Gastrocnemius medialis (tissue), 4 donors: ENCODE measurements around the gene LAMTOR2. TPM values are rescaled to one million over a fixed set of nuclear protein-coding genes. Genes with fewer than 3 reads are reported as not detected.
"Not testable (repeated sequence)": the region's sequence is repeated elsewhere in the genome, so short reads cannot be mapped to it uniquely, and the experiment has no call there.

ENCODE experiments used
- ATAC-seq, 2 donors: fragments of 150-250 bp; one replicate each; pipeline ENCODE4 v1.9.1; 2016
- DNase-seq, 2 donors: peaks; one replicate each; pipeline ENCODE4 v3.0.0-alpha.2; 2019
- H3K27ac ChIP-seq, 4 donors: fragments of 200-600 bp; sonication (generic); 1 replicate in 1 of 4; 2 replicates in 3 of 4; pipeline ENCODE4 v1.5.1; 2016 to 2018; ENCODE audit warnings: mild to moderate bottlenecking in 2 of 4, moderate library complexity in 1 of 4
- H3K27me3 ChIP-seq, 3 donors: fragments of 200-600 bp; sonication (generic) in 2 of 3; 1 replicate in 1 of 3; 2 replicates in 2 of 3; pipeline versions ENCODE4 v1.5.1 to v1.6.0; 2016 to 2019; ENCODE audit warnings: mild to moderate bottlenecking in 1 of 3, moderate library complexity in 1 of 3
- H3K36me3 ChIP-seq, 2 donors: fragments of 200-600 bp; sonication (generic) in 1 of 2; one replicate each; pipeline ENCODE4 v1.5.1; 2017 to 2018
- H3K4me1 ChIP-seq, 2 donors: fragments of 200-600 bp; sonication (generic) in 1 of 2; one replicate each; pipeline ENCODE4 v1.5.1; 2016 to 2017; ENCODE audit warnings: mild to moderate bottlenecking in 2 of 2
- H3K4me3 ChIP-seq, 4 donors: fragments of 200-600 bp; sonication (generic) in 3 of 4; 1 replicate in 1 of 4; 2 replicates in 3 of 4; pipeline ENCODE4 v1.5.1; 2016 to 2019; ENCODE audit warnings: mild to moderate bottlenecking in 2 of 4
- H3K9me3 ChIP-seq, 3 donors: fragments of 200-600 bp; sonication (generic) in 2 of 3; 1 replicate in 1 of 3; 2 replicates in 2 of 3; pipeline ENCODE4 v1.5.1; 2016 to 2019
- CTCF ChIP-seq, 5 experiments: fragments of 450-650 bp in 3 of 5; fragments of 200-600 bp in 2 of 5; sonication (generic) in 2 of 5; IDR thresholded peaks in 4 of 5; conservative IDR thresholded peaks in 1 of 5; 1 replicate in 4 of 5; 2 replicates in 1 of 5; pipeline ENCODE4 v1.5.1; 2016 to 2019; ENCODE audit warnings: antibody characterized with exemption in 5 of 5, mild to moderate bottlenecking in 3 of 5, moderate library complexity in 3 of 5
- POLR2A ChIP-seq, 2 donors: fragments of 450-650 bp; IDR thresholded peaks; one replicate each; pipeline ENCODE4 v1.6.1; 2017; ENCODE audit warnings: antibody characterized with exemption in 2 of 2, mild to moderate bottlenecking in 2 of 2, moderate library complexity in 2 of 2
- in situ Hi-C, 4 donors: fragments of 200-750 bp; cut with MboI; loops; one replicate each; pipeline versions ENCODE4 v1.15.0 to v1.8.0; 2017; ENCODE audit warnings: low sequenced_read_pairs in 4 of 4
- intact Hi-C: fragments of 100-400 bp; cut with DNase I; formaldehyde crosslinking; loops from one replicate; pipeline ENCODE4 v1.15.1; 2023; ENCODE audit warnings: low total_unique reads
- total RNA-seq, 4 donors: library from RNA; depleted of rRNA; stranded (reverse); fragments of >200 nt; gene quantifications; one replicate each; pipeline versions ENCODE4 v1.1.0 to v1.2.3, GENCODE V29; 2016

LAMTOR2 gene
- total RNA-seq, 4 donors from 2014 or later, result 51.5 to 82.7 (median 72.6) TPM

GRCh38 chr1:156033011-156033410 lies 21.6 kb upstream of the LAMTOR2 start:
- ATAC-seq (no peak), DNase-seq (no peak)
- Histone ChIP-seq H3K9me3 (no peaks in the 10 kb centered on the region), H3K36me3 (peaks cover 0 to 14% of the 10 kb centered on the region in 2 donors), H3K27ac (no peak overlapping the region), H3K4me1 (no peaks in the 10 kb centered on the region), H3K4me3 (no peak overlapping the region), H3K27me3 (no peaks in the 10 kb centered on the region)
- TF ChIP-seq CTCF (IDR thresholded peaks at IDR 0.05 in 4 of 5, conservative IDR thresholded peaks at IDR 0.05 in 1 of 5) (no peak), POLR2A (IDR thresholded peaks at IDR 0.05) (no peak)
- in situ Hi-C loops, result no loop called here
- intact Hi-C loops, result no loop called here

GRCh38 chr1:156034991-156035390 lies 19.6 kb upstream of the LAMTOR2 start:
- intact Hi-C loops, H3K4me1 ChIP-seq, ATAC-seq, H3K27me3 ChIP-seq, H3K9me3 ChIP-seq, DNase-seq, H3K4me3 ChIP-seq, in situ Hi-C loops, H3K27ac ChIP-seq: not testable (repeated sequence)
- H3K36me3 ChIP-seq, result peaks cover 0 to 32% of the 10 kb centered on the region in 2 donors

DNA sequence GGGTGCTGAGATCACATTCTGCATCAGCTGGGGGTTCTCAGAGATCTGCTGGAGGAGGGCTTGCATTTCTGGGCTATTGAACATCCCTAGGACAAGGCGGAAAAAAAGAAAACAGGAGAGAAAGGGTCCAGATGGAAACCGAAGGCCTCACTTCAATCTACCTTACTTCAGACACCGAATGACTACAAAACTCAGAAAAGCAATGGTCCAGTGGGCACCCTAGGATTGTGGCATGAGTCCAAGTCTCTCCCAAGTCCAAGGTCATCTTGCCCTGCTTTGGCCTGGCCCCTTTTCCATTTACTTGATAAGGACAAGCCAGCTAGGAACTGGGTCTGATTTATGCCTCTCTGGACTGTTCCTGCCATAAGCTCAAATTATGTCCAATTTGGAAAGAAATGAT lies 11.8 kb upstream of the LAMTOR2 start:
- intact Hi-C loops, result no loop called here
- no peak for ATAC-seq

DNA sequence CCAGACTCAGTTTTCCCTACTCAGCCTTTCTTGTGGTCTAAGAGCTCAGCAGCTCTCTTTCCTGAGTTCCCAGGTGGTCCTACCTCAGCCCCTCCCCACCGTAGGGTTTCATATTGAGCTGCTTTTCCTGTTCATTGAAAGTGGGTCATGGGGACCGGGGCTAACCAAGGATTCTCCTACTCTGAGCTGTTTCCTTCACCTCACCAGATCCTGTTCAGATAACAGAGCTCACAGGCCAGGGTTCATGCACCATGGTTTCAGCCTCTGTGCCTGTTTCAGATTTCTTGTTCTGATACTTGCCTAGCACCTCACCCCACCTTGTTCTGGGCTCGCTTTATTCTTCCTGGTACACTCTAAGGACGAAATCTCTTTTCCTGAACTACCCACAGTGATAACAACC lies 9.5 kb upstream of the LAMTOR2 start:
- TF ChIP-seq CTCF (IDR thresholded peaks at IDR 0.05 in 4 of 5, conservative IDR thresholded peaks at IDR 0.05 in 1 of 5) (no peak), POLR2A (IDR thresholded peaks at IDR 0.05) (no peak)
- in situ Hi-C loops (no loop called here), intact Hi-C loops (no loop called here)
- Histone ChIP-seq H3K9me3 (no peaks in the 10 kb centered on the region), H3K36me3 (peaks cover 0 to 71% of the 10 kb centered on the region in 2 donors), H3K27me3 (no peaks in the 10 kb centered on the region), H3K4me1 (no peaks in the 10 kb centered on the region), H3K27ac (no peak overlapping the region), H3K4me3 (no peak overlapping the region)
- ATAC-seq, result no peak
- DNase-seq, result no peak

More for the DNA sequence above, 11.8 kb upstream of the LAMTOR2 start:
- Histone ChIP-seq H3K4me1 (no peaks in the 10 kb centered on the region), H3K9me3 (no peaks in the 10 kb centered on the region), H3K4me3 (no peak overlapping the region), H3K27me3 (no peaks in the 10 kb centered on the region), H3K36me3 (peaks cover 0 to 70% of the 10 kb centered on the region in 2 donors), H3K27ac (no peak overlapping the region)
- no peak for DNase-seq
- in situ Hi-C loops, result no loop called here
- TF ChIP-seq POLR2A (IDR thresholded peaks at IDR 0.05), result no peak
- no peak for TF ChIP-seq CTCF (IDR thresholded peaks at IDR 0.05 in 4 of 5, conservative IDR thresholded peaks at IDR 0.05 in 1 of 5)

- H3K36me3 ChIP-seq, result peaks cover 0 to 41% of the 10 kb centered on the region in 2 donors
- ATAC-seq (no peak), DNase-seq (no peak)
- H3K27me3 ChIP-seq, result no peaks in the 10 kb centered on the region
- peaks cover 7 to 17% of the 10 kb centered on the region in 2 donors for H3K4me1 ChIP-seq
- intact Hi-C loops (no loop called here), in situ Hi-C loops (no loop called here)
- TF ChIP-seq POLR2A (IDR thresholded peaks at IDR 0.05) (no peak), CTCF (IDR thresholded peaks at IDR 0.05 in 4 of 5, conservative IDR thresholded peaks at IDR 0.05 in 1 of 5) (no peak)
- H3K9me3 ChIP-seq, result no peaks in the 10 kb centered on the region
- H3K27ac ChIP-seq, result no peak overlapping the region
- no peak overlapping the region for H3K4me3 ChIP-seq
Measured at GRCh38 chr1:156048663-156049258, 5.8 kb upstream of the LAMTOR2 start.
